Smooth muscle cell (in vitro differentiated cells): ENCODE results near the gene DLG2. TPM values are rescaled to one million over a fixed set of nuclear protein-coding genes. Genes with fewer than 3 reads are reported as not detected.

Experiments used
- DNase-seq: peaks from one replicate; lab custom pipeline; 2025; ENCODE audit not compliant: unreplicated experiment; lab: John Stamatoyannopoulos, UW
- H2AFZ ChIP-seq: fragments of 200-600 bp; sonication (generic); 2 replicates; pipeline ENCODE4 v1.6.0; 2016; ENCODE audit warnings: antibody characterized with exemption, low read depth, mild to moderate bottlenecking
- H3F3A ChIP-seq: fragments of 200-600 bp; sonication (generic); 2 replicates; pipeline ENCODE4 v1.6.0; 2017; ENCODE audit warnings: antibody characterized with exemption, low read depth
- H3K27ac ChIP-seq: fragments of 200-600 bp; sonication (generic); 2 replicates; pipeline ENCODE4 v1.5.1; 2016; ENCODE audit warnings: low read depth, mild to moderate bottlenecking
- H3K27me3 ChIP-seq: fragments of 200-600 bp; sonication (generic); 2 replicates; pipeline ENCODE4 v1.6.1; 2016; ENCODE audit warnings: low read depth, mild to moderate bottlenecking
- H3K36me3 ChIP-seq: fragments of 200-600 bp; sonication (generic); 2 replicates; pipeline ENCODE4 v1.5.1; 2016; ENCODE audit warnings: low read depth
- H3K4me1 ChIP-seq: fragments of 200-600 bp; sonication (generic); 2 replicates; pipeline ENCODE4 v1.5.1; 2016; ENCODE audit warnings: low read depth
- H3K4me2 ChIP-seq: fragments of 200-600 bp; sonication (generic); 2 replicates; pipeline ENCODE4 v1.6.0; 2016; ENCODE audit warnings: mild to moderate bottlenecking
- H3K4me3 ChIP-seq: fragments of 200-600 bp; sonication (generic); 2 replicates; pipeline ENCODE4 v1.5.1; 2016; ENCODE audit warnings: mild to moderate bottlenecking
- H3K79me2 ChIP-seq: fragments of 200-600 bp; sonication (generic); 2 replicates; pipeline ENCODE4 v1.6.0; 2016; ENCODE audit warnings: low read depth, mild to moderate bottlenecking
- H3K9ac ChIP-seq: fragments of 200-600 bp; sonication (generic); 2 replicates; pipeline ENCODE4 v1.6.0; 2016; ENCODE audit warnings: low read depth
- H3K9me3 ChIP-seq: fragments of 200-600 bp; sonication (generic); replicated peaks from 2 replicates; pipeline ENCODE4 v1.5.1; 2016; ENCODE audit warnings: low read depth
- H4K20me1 ChIP-seq: fragments of 200-600 bp; sonication (generic); 2 replicates; pipeline ENCODE4 v1.6.0; 2016; ENCODE audit warnings: low read depth
- CTCF ChIP-seq: fragments of 200-600 bp; sonication (generic); IDR thresholded peaks from 2 replicates; pipeline ENCODE4 v1.5.1; 2017; ENCODE audit warnings: borderline replicate concordance, mild to moderate bottlenecking, antibody characterized with exemption; ENCODE audit not compliant: insufficient read depth, poor library complexity, severe bottlenecking
- WGBS: methylation state at CpG from one replicate; pipeline ENCODE4 v1.1.7; 2016; ENCODE audit warnings: low lambda C conversion rate; 5-methylcytosine and 5-hydroxymethylcytosine counted together
- polyA plus RNA-seq: library from polyadenylated mRNA; unstranded; fragments of >200 nt; fragmentation: Nextera tagmentation; extraction: Ambion mirVana; gene quantifications from 2 replicates; pipeline ENCODE4 v1.2.1, GENCODE V29; 2016
- total RNA-seq: library from RNA; depleted of rRNA; stranded (reverse); fragments of >200 nt; gene quantifications from 2 replicates; pipeline ENCODE4 v1.2.3, GENCODE V29; 2014

The DLG2 gene
- total and polyA plus RNA-seq, 2 experiments from 2014 or later = 0.74 to 1.1 TPM

GRCh38 chr11:83924795-83925542 lies 1702.2 kb downstream of the DLG2 start:
- Histone ChIP-seq H2AFZ (no peak overlapping the region), H3K27ac (no peak overlapping the region), H4K20me1 (no peaks in the 10 kb centered on the region), H3K36me3 (no peaks in the 10 kb centered on the region), H3K9me3 (no peaks in the 10 kb centered on the region), H3K27me3 (no peaks in the 10 kb centered on the region), H3K79me2 (no peaks in the 10 kb centered on the region), H3K4me2 (no peak overlapping the region), H3K4me3 (no peak overlapping the region), H3K9ac (no peak overlapping the region), H3F3A (no peaks in the 10 kb centered on the region), H3K4me1 (no peaks in the 10 kb centered on the region)
- TF ChIP-seq CTCF = no peak
- DNase-seq = no peak
- 95% methylated on average over 6 of the region's 6 CpGs for WGBS

- Histone ChIP-seq H3F3A (no peaks in the 10 kb centered on the region), H3K27ac (no peak overlapping the region), H3K79me2 (no peaks in the 10 kb centered on the region), H3K4me1 (no peaks in the 10 kb centered on the region), H3K9me3 (no peaks in the 10 kb centered on the region), H2AFZ (no peak overlapping the region), H3K4me3 (no peak overlapping the region), H4K20me1 (no peaks in the 10 kb centered on the region), H3K27me3 (no peaks in the 10 kb centered on the region), H3K36me3 (no peaks in the 10 kb centered on the region), H3K4me2 (no peak overlapping the region), H3K9ac (no peak overlapping the region)
- no peak for DNase-seq
- TF ChIP-seq CTCF = no peak
- WGBS = 87% methylated on average over 1 of the region's 1 CpG
Observed at GRCh38 chr11:83923961-83924360, 1703.2 kb downstream of the DLG2 start.

GRCh38 chr11:83922953-83923352 lies 1704.2 kb downstream of the DLG2 start:
- TF ChIP-seq CTCF = no peak
- Histone ChIP-seq H3K36me3 (no peaks in the 10 kb centered on the region), H3K27me3 (no peaks in the 10 kb centered on the region), H3K4me3 (no peak overlapping the region), H3F3A (no peaks in the 10 kb centered on the region), H3K4me1 (no peaks in the 10 kb centered on the region), H2AFZ (no peak overlapping the region), H3K4me2 (no peak overlapping the region), H4K20me1 (no peaks in the 10 kb centered on the region), H3K27ac (no peak overlapping the region), H3K9me3 (no peaks in the 10 kb centered on the region), H3K79me2 (no peaks in the 10 kb centered on the region), H3K9ac (no peak overlapping the region)
- no peak for DNase-seq
- WGBS = 62% methylated on average over 1 of the region's 1 CpG

GRCh38 chr11:83922318-83922717 lies 1704.8 kb downstream of the DLG2 start:
- WGBS = 77% methylated on average over 4 of the region's 4 CpGs
- H4K20me1 ChIP-seq = no peaks in the 10 kb centered on the region
- no peaks in the 10 kb centered on the region for H3K79me2 ChIP-seq
- H3K4me1 ChIP-seq = no peaks in the 10 kb centered on the region
- no peaks in the 10 kb centered on the region for H3K36me3 ChIP-seq
- H3K27ac ChIP-seq = no peak overlapping the region
- H3K4me2 ChIP-seq = no peak overlapping the region
- no peak overlapping the region for H3K9ac ChIP-seq
- H3K9me3 ChIP-seq = no peaks in the 10 kb centered on the region
- no peak overlapping the region for H2AFZ ChIP-seq
- no peak for TF ChIP-seq CTCF
- no peak for DNase-seq
- H3K27me3 ChIP-seq = no peaks in the 10 kb centered on the region
- no peaks in the 10 kb centered on the region for H3F3A ChIP-seq
- H3K4me3 ChIP-seq = no peak overlapping the region
